ENCODE measurements around the gene SPEN. TPM values are rescaled to one million over a fixed set of nuclear protein-coding genes. Genes with fewer than 3 reads are reported as not detected.

The SPEN gene
- total RNA-seq (2022): 48.3 and 53.6 TPM in 2 replicates
- percentile 86 among the genes with signal in this experiment for Bru-seq, nascent RNA
- BruChase-seq, experiment 1, labeled RNA remaining after a 6-hour chase: percentile 89 among the genes with signal in this experiment
- percentile 89 among the genes with signal in this experiment for BruChase-seq, experiment 2, labeled RNA remaining after a 2-hour chase
- long read RNA-seq, partial matches to known transcripts: 3 of 19 reads
- long read RNA-seq, other reads (novel, unspliced or antisense): 16 of 19 reads

- H3K9me3 Mint-ChIP-seq (ENCODE audit: low read depth, unreplicated experiment): no peaks in the 10 kb centered on the region
- intact Hi-C loops (cut with micrococcal nuclease; ENCODE audit: unreplicated experiment): loop anchor here (5.0 kb wide), 1 partner anchor 50 kb away; no protein-coding TSS in a partner anchor
- H3K4me1 Mint-ChIP-seq (ENCODE audit: low read depth, unreplicated experiment): no peaks in the 10 kb centered on the region
- no peak for TF ChIP-seq CTCF (IDR thresholded peaks at IDR 0.05; ENCODE audit: unreplicated experiment)
- H3K4me3 Mint-ChIP-seq (ENCODE audit: low read depth, unreplicated experiment): peak within 1 kb of the TSS; percentile 90
- CTCF ChIA-PET: interaction anchor here (0.8 to 1.8 kb wide), 5 partner anchors 9 to 128 kb away, joined by 3 to 6 read pairs (median 3); no protein-coding TSS in a partner anchor
- H3K27me3 Mint-ChIP-seq (ENCODE audit: unreplicated experiment): no peaks in the 10 kb centered on the region
- DNase-seq: peak; percentile 95
- H3K36me3 Mint-ChIP-seq (ENCODE audit: insufficient read depth, unreplicated experiment): peaks cover 34% of the 10 kb centered on the region
- H3K27ac Mint-ChIP-seq (ENCODE audit: unreplicated experiment): peak within 1 kb of the TSS; percentile 87
- no TSS peak for BruUV-seq (replicated peaks)
Measured at GRCh38 chr1:15847100-15847892, at the start of gene SPEN. TSS of gene SPEN (plus strand) at chr1:15847707. CDS start at chr1:15848068, 361 bp downstream.

GRCh38 chr1:15799004-15799867 is 48.3 kb upstream of the SPEN start:
- no peak for TF ChIP-seq CTCF (IDR thresholded peaks at IDR 0.05; ENCODE audit: unreplicated experiment)
- Mint-ChIP-seq H3K4me3 (ENCODE audit: low read depth, unreplicated experiment) (peak overlapping the region; percentile 70), H3K27me3 (ENCODE audit: unreplicated experiment) (no peaks in the 10 kb centered on the region), H3K27ac (ENCODE audit: unreplicated experiment) (peak overlapping the region; percentile 99), H3K36me3 (ENCODE audit: insufficient read depth, unreplicated experiment) (peaks cover 54% of the 10 kb centered on the region), H3K9me3 (ENCODE audit: low read depth, unreplicated experiment) (no peaks in the 10 kb centered on the region), H3K4me1 (ENCODE audit: low read depth, unreplicated experiment) (peaks cover 58% of the 10 kb centered on the region)
- intact Hi-C loops (cut with micrococcal nuclease; ENCODE audit: unreplicated experiment): loop anchor here (5.0 to 10.0 kb wide), 2 partner anchors 48 to 116 kb away; partner anchors contain the start of gene SPEN
- DNase-seq: peak; percentile 84
- CTCF ChIA-PET: interaction anchor here (0.5 to 3.1 kb wide), 4 partner anchors 16 to 165 kb away, joined by 3 to 10 read pairs (median 6); no protein-coding TSS in a partner anchor
- BruUV-seq (replicated peaks): TSS peak; percentile 55

GRCh38 chr1:15799928-15800835 is 47.3 kb upstream of the SPEN start:
- Mint-ChIP-seq H3K4me1 (ENCODE audit: low read depth, unreplicated experiment) (peaks cover 58% of the 10 kb centered on the region), H3K4me3 (ENCODE audit: low read depth, unreplicated experiment) (peak overlapping the region; percentile 70), H3K27ac (ENCODE audit: unreplicated experiment) (peak overlapping the region; percentile 99), H3K27me3 (ENCODE audit: unreplicated experiment) (no peaks in the 10 kb centered on the region), H3K9me3 (ENCODE audit: low read depth, unreplicated experiment) (no peaks in the 10 kb centered on the region), H3K36me3 (ENCODE audit: insufficient read depth, unreplicated experiment) (peaks cover 51% of the 10 kb centered on the region)
- peak; percentile 88 for DNase-seq
- intact Hi-C loops (cut with micrococcal nuclease; ENCODE audit: unreplicated experiment): loop anchor here (5.0 to 10.0 kb wide), 2 partner anchors 47 to 115 kb away; partner anchors contain the start of gene SPEN
- no peak for TF ChIP-seq CTCF (IDR thresholded peaks at IDR 0.05; ENCODE audit: unreplicated experiment)
- CTCF ChIA-PET: interaction anchor here (0.6 to 3.1 kb wide), 2 partner anchors 15 to 165 kb away, joined by 4 to 8 read pairs; no protein-coding TSS in a partner anchor
- BruUV-seq (replicated peaks): TSS peak; percentile 20
